Measurements from ENCODE around the gene ALDH2.
A peak's percentile ranks its signal among the peaks of the same experiment; 100 is the strongest.
"Not testable (repeated sequence)": the region's sequence is repeated elsewhere in the genome, so short reads cannot be mapped to it uniquely, and the experiment has no call there.

The ALDH2 gene

DNA sequence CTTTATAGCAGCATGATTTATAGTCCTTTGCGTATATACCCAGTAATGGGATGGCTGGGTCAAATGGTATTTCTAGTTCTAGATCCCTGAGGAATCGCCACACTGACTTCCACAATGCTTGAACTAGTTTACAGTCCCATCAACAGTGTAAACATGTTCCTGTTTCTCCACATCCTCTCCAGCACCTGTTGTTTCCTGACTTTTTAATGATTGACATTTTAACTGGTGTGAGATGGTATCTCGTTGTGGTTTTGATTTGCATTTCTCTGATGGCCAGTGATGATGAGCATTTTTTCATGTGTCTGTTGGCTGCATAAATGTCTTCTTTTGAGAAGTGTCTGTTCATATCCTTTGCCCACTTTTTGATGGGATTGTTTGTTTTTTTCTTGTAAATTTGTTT, 62.9 kb downstream of the ALDH2 start:
- not testable (repeated sequence) for DNase-seq

DNA sequence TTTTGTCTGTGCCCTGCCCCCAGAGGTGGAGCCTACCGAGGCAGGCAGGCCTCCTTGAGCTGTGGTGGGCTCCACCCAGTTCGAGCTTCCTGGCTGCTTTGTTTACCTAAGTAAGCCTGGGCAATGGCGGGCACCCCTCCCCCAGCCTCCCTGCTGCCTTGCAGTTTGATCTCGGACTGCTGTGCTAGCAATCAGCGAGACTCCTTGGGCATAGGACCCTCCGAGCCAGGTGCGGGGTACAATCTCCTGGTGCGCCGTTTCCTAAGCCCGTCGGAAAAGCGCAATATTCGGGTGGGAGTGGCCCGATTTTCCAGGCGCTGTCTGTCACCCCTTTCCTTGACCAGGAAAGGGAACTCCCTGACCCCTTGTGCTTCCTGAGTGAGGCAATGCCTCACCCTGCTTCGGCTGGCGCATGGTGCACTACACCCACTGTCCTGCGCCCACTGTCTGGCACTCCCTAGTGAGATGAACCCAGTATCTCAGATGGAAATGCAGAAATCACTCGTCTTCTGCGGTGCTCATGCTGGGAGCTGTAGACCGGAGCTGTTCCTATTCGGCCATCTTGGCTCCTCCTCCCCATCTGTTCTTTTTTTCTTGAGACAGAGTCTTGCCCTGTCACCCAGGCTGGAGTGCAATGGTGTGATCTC, 68.1 kb downstream of the ALDH2 start:
- DNase-seq: not testable (repeated sequence)

DNA sequence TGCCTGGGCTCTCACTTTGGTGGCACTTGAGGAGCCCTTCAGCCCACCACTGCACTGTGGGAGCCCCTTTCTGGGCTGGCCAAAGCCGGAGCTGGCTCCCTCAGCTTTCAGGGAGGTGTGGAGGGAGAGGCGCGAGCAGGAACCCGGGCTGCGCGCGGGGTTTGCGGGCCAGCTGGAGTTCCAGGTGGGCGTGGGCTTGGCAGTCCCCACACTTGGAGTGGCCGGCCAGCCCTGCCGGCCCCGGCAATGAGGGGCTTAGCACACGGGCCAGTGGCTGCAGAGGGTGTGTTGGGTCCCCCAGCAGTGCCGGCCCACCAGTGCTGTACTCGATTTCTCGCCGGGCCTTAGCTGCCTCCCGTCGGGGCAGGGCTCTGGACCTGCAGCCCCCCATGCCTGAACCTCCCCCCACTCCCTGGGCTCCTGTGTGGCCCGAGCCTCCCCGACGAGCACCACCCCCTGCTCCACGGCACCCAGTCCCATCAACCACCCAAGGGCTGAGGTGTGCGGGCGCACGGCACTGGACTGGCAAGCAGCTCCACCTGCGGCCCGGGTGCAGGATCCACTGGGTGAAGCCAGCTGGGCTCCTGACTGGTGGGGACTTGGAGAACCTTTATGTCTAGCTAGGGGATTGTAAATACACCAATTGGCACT, 68.9 kb downstream of the ALDH2 start:
- DNase-seq: not testable (repeated sequence)

DNA sequence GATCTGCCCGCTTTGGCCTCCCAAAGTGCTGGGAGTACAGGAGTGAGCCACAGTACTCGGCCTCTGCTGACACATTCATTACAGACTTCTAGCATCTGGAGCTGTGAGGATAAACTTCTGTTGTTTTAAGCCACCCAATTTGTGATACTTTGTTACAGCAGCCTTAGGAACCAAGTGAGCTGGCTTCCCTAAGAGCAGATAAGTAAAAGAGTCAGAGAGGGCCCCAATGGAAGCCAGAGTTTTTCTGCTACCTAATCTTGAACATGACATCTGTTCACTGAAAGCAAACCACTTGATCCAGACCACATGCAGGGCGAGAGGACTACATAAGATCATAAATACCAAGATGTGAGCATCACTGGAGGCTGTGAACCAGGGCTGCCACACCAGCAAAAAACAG, 71.6 kb downstream of the ALDH2 start:
- peak; percentile 74 for DNase-seq

- DNase-seq: no peak
Observed at GRCh38 chr12:111840807-111841206, 74.1 kb downstream of the ALDH2 start.

GRCh38 chr12:111841236-111841749, 74.6 kb downstream of the ALDH2 start:
- no peak for DNase-seq

DNA sequence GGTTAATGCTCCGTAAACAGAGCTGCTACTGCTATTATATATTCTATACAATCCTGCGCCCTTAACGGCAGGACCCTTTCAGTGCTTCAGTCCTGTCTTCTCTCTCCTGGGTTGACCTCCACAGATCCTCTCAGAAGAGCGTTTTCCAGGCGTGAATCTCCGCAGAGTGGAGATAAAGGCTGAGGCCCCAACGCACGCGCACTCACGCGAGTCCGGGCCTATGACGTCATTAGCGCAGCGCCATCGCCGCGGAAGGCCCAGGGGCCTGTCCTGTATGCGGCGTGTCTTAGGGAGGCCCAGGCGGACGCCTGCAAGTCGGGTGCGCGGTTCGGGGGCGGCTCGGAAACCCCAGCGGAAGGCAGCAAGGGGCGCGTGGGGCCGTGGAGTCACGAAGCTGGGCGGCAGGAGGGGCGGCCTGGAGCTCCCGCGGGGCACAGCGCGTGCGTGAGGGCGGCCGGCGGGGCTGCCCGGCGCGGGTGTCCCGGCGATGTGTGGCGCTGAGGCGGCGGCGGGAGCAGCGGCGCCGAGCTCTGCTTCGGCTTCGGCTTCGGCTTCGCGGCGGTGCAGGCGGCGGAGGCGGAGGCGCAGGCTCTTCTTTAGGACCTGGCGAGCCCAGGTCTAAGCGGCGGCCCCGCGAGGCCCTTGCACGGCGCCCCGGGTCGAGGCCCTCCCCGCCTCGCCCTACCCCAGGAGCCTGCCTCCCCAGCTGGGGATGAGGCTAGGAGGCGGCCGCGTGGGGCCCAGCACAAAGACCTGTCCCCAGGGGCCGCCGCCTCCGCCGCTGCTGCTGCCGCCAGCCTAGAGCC, 75.2 kb downstream of the ALDH2 start, which contains the start of gene MAPKAPK5:
Gene MAPKAPK5 (plus strand): TSS at position 479 of the 806 bp plus-strand sequence. CDS start 506 bp downstream, outside the sequence.
- DNase-seq: peak; percentile 64

GRCh38 chr12:111842556-111843396, 76.0 kb downstream of the ALDH2 start:
- DNase-seq: no peak

- no peak for DNase-seq
Observed at GRCh38 chr12:111846016-111846415, 79.3 kb downstream of the ALDH2 start.

GRCh38 chr12:111850526-111850925, 83.8 kb downstream of the ALDH2 start:
- no peak for DNase-seq

GRCh38 chr12:111858186-111858585, 91.5 kb downstream of the ALDH2 start:
- no peak for DNase-seq

- DNase-seq: no peak
Observed at GRCh38 chr12:111858778-111859177, 92.0 kb downstream of the ALDH2 start.

DNA sequence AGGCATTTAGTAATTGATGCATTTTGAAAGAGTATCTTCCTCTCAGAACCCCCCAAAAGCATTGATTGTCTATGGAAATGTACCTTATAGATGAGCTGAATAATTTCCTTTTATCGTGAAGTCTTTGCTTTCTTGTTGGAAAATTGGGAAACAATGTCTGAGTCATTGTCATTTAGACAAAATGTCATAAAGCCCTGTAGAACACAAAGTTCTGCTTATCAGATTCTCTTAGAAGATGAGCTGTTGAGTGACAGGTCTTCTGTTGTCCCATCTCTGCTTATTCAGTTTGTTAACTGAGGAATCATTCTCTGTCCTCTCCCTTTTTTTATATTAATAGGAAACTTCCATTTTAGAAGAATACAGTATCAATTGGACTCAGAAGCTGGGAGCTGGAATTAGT, 98.2 kb downstream of the ALDH2 start:
- DNase-seq: no peak

Data from NCI-H524 treated with DMSO at 0.1 percent for 48 hours (cell line).